HG03469 (cell line): ENCODE measurements around the gene CCDC73.
"Not testable (repeated sequence)": the region's sequence is repeated elsewhere in the genome, so short reads cannot be mapped to it uniquely, and the experiment has no call there.

ENCODE experiments used
- ATAC-seq: cut with Tn5 transposase; IDR thresholded peaks from one replicate; pipeline ENCODE4 v1.9.1; 2021; ENCODE audit warnings: mild to moderate bottlenecking, moderate library complexity, moderate number of reproducible peaks; ENCODE audit not compliant: unreplicated experiment

Gene CCDC73

DNA sequence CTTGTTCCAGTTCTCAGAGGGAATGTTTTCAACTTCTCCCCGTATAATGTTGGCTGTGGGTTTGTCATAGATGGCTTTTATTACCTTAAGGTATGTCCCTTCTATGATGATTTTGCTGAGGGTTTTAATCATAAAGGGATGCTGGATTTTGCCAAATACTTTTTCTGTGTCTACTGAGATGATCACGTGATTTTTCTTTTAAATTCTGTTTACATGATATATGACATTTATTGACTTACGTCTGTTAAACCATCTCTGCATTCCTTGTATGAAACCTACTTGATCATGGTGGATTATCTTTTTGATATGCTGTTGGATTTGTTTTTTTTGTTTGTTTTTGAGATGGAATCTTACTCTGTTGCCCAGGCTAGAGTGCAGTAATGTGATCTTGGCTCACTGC lies 85.5 kb downstream of the CCDC73 start:
- not testable (repeated sequence) for ATAC-seq

DNA sequence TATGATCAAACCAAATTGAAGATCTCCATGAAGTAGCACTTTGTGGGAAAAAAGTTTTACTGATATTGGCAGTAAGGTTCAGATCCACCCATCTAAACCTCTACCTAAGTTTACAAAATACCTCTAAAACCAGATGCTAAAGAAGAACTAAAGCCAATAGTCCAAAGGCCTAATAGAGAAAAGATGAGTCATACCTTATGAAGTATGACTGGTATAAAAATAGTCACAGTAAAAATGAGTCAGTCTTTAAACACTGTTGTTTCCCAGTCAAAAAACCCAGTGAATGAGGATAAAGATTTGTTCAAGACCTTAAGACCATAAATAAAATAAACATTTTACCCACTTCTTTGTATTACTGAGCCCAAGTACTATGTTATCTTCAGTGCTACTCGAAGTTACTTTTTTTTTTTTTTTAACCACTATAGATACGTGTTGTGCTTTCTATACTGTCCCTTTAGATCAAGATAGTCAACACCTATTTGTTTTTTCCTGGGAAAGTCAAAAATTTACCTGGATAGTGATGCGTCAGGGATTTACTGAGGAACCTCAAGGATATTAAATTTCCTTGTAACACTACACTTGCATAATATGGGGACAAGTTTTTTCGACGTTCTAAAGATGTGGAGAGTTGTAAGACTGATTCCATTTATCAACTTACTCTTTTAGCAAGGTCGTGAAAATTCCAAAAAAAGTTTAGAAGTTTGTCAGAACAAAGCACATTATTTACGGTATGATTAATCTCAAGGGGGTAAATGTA lies 87.3 kb downstream of the CCDC73 start:
- peak; percentile 95 for ATAC-seq

- no peak for ATAC-seq
These were observed 89.0 kb downstream of the CCDC73 start for GRCh38 chr11:32705309-32706033.

DNA sequence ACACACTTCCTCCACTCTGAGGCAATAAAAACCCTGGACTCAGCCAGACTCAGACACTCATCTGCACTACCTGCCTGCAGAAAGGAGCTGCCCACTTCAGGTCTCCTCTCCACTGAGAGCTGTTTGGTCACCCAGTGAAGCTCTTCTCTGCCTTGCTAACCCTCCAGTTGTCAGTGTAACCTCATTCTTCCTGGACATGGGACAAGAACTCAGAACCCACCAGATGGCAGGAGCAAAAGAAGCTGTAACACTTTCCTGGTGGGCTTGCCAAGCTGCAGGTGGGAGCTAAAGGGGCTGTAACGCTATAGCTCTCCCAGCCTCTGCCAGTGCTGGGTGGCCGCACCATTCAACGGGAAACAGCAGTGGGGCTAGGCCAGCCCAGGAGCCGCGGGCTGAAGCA lies 89.7 kb downstream of the CCDC73 start:
- no peak for ATAC-seq

DNA sequence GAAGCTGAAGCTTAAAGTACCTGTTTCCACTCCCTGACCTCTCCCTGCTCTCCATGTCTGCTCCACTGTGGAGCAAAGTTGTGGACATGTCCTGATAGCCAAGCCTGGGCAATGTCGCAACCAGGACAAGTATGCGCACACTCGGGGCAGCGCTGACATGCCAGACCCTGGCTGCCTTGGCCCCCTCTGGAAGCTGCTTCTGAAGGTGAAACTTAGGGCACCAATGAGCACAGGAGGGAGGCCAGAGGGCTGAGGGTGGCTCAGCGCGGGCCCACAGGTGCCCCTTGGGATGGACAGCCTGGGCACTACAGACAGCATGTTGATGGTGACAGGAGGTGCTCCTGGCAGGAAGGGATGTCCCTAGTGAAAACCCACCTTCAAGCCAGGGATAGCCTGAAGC lies 90.2 kb downstream of the CCDC73 start:
- ATAC-seq: no peak

- no peak for ATAC-seq
These were observed 92.8 kb downstream of the CCDC73 start for GRCh38 chr11:32701616-32702015.

GRCh38 chr11:32698579-32698978 lies 95.9 kb downstream of the CCDC73 start:
- no peak for ATAC-seq

DNA sequence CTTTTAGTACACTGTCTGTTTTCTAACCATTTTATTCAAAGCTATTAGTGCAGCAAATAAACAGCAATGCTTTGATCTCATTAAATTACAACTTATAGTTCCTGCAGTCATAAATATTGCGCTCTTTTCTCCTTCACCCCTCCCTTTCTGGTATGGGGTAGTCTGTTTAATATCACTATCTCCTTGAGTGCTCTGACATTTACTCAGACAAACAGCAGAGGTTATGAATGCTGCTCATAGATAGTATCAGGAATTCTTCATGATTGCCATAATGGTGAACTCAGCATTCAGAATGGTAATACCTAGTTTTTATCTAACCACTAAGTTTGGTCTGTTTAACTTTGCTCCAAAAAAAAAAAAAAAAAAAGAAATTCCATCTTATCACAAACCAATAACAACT lies 123.4 kb downstream of the CCDC73 start:
- no peak for ATAC-seq

GRCh38 chr11:32659672-32660071 lies 134.8 kb downstream of the CCDC73 start:
- ATAC-seq: no peak

DNA sequence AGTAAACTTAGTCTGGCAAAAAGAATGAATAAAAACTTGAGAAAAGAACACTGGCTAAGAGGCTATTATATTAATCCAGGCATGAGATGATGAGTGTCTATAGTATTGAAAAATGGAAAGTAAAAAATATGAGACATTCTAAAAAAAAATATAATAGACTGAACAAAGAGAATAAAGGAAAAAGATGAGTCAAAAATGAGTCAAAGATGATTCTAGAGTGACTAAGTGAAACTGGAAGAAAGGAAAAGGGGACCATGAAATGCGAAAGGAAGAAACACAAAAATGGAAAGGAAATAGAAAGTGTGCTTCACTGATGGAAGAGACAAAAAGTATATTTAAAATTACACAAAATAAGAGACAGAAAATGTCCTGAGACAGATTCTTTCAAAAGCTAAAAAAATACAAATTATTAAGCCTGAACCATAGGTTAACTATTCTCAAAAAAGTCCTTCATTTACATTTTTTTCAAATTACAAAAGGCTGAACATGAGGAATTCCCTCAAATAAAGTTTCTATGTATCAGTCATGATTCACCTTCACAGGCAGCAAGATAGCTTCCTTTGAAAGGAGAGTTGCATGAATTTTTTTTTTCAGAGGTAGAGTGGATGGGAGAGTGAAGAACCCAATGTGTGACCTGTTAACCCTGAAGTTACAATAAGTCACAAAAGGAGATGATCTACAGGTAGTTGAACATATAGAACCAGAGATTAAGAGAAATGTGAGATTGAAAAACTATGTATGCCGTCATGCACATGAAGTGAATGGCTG lies 135.6 kb downstream of the CCDC73 start:
- no peak for ATAC-seq

DNA sequence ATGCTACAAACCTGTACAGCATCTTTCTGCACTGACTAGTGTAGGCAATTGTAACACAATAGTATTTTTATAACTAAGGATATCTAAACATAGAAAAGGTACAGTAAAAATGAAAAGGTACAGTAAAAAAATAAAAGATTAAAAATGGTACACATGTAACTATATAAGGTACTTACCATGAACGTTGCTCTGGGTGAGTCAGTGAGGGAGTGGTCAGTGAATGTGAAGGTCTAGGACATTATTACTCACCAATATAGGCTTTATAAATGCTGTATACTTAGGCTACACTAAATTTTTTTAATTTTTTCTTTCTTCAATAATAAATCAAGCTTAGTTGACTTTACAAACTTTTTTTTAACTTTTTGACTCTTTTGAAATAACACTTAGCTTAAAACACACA lies 150.9 kb downstream of the CCDC73 start:
- no peak for ATAC-seq

DNA sequence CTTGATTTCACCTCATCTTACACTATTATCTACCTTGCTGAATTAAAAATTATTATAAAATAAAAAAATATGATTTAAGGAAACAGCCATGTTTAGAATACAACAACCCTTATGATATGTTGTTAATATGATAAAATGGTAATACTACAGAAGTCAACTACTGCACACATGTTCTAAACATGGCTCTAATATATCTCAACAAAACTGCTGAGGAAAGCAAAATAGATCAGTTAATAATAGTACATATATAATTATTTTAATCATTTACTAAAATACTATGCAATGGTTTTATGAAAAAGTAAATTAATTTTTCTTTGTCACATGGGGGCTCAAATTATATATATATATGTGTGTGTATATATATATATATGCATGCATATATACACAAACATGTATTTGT lies 153.1 kb downstream of the CCDC73 start:
- no peak for ATAC-seq

DNA sequence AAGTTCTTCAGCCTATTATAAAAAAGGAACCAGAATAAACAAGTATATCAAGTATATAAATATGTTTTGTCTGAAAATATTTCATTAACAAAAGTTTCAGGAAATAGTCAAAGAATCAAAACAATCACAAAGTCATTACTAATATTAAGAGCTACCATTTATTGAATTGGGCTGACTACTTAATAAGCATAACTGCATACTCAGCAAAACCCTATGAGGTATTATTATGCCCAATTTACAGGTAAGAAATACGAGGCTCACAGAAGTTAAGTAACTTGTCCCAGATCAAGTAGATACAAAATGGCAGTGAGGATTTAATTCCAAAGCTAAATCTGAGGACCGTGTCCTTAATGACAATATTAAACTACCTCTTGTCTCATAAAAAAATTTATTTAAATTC lies 158.6 kb downstream of the CCDC73 start:
- ATAC-seq: no peak

GRCh38 chr11:32630844-32631243 lies 163.6 kb downstream of the CCDC73 start:
- no peak for ATAC-seq

GRCh38 chr11:32616903-32617302 lies 177.6 kb downstream of the CCDC73 start:
- ATAC-seq: no peak

DNA sequence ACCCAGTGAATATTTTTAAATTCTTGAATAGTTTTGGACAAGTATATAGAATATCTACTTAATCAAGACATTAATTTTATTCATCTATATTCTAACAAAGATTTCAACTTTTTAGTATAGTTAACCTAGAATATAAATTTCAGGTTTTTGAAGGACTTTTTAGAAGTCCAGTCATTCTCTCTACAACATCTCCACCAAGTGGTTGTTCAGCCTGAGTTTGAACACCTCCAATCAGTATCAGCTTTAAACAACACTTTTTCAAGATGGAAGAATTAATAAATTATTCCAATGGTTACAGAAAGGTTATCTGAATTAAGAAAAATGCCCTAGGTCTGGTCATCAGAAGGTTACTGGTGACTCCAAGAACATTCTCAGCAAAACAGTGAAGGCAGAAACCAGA lies 179.0 kb downstream of the CCDC73 start:
- no peak for ATAC-seq

DNA sequence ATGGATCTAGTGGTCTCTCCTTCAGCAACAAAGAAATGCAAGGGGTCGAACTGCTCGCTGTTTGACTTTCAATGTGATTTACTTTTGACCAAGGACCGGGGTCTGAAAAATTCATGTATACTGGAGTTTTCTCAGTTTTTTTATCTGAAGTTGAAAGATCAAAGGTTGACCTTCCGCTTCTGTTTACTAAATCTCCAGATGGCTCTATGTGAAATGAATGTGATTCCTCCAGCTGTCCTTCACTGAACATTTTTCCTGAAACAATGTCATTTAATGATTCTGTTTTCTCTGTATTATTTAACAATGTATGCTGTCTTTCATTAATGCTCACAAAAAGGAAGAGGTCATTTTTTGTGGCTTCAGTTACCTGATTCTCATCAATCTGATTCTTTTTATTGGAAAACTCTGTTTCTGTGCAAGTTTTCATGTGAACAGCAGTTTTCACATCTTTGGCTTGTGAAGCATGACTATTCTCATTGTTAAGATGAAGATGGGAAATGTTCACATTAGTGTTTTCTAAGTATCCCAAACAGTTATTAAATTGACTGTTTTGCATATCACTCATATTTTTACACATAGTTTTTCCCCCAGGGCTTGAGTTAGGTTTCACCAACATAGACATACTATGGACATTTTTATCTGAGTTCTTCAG lies 180.8 kb downstream of the CCDC73 start:
- no peak for ATAC-seq

DNA sequence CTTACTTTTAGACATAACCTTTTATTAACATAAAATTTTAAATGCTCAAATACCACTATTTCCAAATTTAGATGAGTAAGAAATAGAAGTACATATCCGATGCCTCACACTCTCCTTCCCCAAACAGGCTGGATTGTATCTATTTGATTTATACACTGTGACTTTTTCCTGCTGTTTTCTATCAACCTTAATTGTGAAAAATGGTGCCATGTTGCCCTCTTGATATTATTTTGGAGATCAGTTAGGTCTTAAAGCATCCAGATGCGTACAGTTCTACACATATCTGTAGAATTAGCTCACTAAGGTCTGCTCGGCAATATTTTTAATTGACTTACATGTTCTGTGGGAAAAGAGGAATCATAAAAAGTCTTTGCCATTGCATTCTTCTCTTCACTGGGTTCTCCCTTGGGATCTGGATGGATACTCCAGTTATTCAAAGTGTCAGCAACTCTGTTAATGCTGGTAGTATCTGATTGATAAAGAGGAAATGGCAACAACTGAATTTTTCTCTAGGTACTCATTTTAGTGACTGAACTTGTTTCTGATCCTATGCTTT lies 183.6 kb downstream of the CCDC73 start:
- no peak for ATAC-seq

GRCh38 chr11:32608826-32609225 lies 185.6 kb downstream of the CCDC73 start:
- not testable (repeated sequence) for ATAC-seq

DNA sequence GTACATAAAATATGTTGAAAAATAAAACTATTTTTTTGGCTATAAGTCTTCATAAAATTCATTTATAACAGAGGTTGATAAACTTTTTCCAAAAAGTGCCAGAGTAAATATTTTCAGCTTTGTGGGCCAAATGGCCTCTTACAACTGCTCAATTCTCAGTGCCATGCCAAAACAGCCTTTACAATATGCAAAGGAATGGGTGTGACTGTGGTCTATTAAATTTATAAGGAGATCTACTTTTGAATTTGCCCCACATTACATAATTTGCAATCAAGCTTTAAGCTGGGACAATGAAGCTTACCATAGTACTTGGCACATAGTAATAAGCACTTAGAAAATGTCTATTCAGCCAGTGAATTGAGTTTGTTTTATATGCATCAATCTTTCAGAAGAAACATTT lies 188.2 kb downstream of the CCDC73 start:
- ATAC-seq: no peak
